TTC549 (cell line): ENCODE measurements around the gene MAP7.

Experiments used
- FAIRE-seq: peaks from 2 replicates; lab custom pipeline; 2012; peaks lifted over from hg19 to GRCh38; lab: Jason Lieb, UNC

Gene MAP7

DNA sequence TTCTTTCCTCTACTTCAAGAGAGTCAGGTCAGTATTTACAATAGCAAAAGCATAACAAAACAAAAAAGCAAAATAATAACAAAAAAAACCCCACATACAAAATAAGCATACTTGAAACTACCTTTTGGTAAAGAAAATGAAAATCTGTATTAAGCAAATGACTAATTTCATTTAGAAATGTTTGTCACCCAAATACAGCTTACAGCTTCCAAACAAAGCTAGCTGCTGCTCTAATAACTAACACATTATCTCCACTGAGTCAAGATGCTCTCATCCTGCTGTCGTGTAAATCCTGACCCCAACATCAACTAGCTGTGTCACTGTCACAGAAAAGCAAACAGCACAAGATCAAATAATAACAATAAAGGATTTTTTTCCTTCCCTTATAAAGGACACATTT, 21.7 kb downstream of the MAP7 start:
- no peak for FAIRE-seq

DNA sequence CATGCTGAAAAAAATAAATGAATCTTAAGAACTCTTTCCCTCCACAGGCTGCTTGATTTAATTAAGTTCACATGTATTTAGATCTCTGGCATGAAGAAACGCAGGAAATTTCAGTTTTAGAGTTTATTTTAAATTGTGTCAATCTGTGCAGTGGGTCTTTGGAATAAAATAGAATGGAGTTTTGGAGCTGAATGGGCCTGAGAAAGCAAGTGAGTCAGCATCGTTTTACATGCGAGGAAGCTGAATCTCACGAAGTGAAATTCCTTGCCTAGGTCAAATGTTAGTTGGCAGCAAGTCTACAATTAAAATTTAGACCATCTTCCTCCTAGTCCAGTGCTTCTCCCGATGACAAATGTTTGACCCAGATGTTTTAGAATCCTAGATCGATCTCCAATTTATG, 22.4 kb downstream of the MAP7 start:
- no peak for FAIRE-seq

- FAIRE-seq, result no peak
These were observed 23.3 kb downstream of the MAP7 start for GRCh38 chr6:136526937-136527336.

GRCh38 chr6:136526196-136526930, 23.9 kb downstream of the MAP7 start:
- no peak for FAIRE-seq

DNA sequence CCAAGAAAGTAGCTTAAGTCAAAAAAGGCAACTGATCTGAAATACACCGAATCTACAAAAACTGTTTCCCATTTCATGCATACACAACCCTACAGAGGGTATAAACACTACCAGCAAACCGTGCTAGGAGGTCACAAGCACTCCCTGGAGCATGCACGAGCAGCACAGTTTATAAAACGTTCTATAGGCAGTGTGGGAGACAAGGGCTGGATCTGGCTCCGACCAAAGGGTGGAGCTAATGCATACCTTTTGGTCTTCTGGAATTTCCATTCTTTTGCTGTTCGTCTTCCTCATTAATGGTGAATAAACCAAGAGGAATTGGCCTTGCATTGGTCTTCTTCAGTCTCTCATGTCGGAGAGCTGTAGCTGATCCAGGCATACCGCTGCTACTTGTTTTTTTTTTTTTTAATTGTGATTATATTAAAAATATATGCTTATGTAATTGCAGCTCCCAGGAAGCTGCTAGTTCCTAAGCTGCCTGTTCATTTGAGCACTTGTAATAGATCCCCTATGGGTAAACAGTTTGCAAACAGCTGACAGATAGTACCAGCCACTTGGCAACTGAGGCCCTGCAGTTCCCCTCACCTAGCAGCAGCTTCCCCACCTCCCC, 24.5 kb downstream of the MAP7 start:
- FAIRE-seq, result no peak

GRCh38 chr6:136524936-136525413, 25.2 kb downstream of the MAP7 start:
- FAIRE-seq, result no peak

DNA sequence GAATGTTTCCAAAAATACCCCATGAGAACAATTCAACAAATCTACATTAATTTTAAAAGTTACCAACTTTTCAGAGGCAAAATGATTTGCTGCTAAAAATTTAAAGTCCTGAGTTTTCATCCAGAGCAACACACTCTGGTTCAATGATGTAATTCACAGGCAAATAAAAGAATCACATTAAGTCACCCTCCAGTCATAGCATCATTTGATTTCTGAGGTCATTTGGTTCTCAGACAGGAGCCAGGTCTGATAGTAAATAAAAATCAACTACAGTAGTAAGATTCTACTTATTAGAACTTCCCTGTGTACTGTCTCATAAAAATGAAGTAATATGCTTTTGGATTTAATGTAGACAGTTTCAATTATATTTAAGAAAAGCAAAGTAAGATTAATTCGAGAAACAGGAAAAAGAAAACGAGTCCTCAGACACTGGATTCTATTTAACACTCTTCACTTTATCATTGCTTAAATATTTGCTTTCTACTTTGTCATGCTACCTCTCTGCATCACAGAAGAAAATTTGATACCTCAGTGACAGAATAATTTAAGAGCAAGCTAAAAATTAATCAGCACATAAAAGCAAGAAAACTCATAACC, 25.8 kb downstream of the MAP7 start:
- no peak for FAIRE-seq

DNA sequence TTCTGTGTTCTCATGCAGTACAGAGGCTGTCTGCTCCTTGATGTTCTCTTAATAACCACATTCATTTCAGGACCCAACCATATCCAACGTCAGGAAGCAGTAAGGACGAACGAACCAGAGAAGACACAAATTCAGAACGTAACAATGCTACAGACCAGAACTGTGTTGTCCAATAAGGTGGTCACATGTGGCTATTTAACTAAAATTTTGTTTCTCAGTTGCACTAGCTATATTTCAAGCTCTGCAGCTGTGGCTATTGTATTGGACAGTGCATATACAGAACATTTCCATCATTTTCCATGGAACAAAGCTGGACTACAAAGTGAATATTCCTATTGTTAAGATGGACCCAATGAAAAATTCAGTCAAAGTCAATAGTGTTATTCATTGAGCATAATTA, 27.0 kb downstream of the MAP7 start:
- FAIRE-seq, result no peak

GRCh38 chr6:136522636-136523035, 27.6 kb downstream of the MAP7 start:
- FAIRE-seq, result no peak

DNA sequence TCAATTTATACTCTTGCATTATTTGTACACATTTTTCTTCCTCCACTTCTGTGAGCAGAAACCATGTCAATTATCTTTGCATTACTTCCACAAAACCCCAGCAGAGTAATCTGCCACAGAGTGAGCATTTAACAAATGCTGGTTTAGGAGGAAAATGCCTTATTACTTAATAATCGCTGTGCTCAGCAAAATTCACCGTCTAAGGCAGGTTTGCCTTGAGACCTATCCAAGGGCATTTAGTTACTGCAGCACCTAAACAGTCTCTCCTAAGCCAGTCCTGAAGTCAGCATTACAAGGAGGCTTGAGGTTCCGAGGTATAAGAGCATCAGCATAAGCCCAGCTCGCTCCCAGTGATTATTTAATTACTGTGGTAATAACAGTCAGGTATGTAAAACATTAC, 28.3 kb downstream of the MAP7 start:
- FAIRE-seq, result no peak

- no peak for FAIRE-seq
These were observed 28.8 kb downstream of the MAP7 start for GRCh38 chr6:136521427-136521826.

DNA sequence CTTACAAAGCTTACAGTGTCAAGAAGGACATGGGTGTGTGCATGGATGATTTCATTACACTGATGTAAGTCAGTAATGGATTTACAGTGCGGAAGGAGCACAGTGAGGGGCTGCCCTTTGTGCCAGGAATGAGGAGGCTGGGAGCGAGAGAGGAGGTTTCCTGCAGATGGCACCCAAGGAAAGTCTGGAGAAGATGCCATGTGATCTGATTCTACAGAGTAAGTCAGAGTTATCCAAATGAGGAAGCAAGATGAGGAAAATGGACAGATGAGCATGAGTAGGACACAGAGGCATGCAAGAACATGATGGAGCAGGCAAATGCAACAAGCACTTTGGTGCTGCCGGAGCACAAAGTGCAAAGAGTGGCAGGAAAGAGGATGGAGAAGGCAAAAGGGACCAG, 29.7 kb downstream of the MAP7 start:
- FAIRE-seq, result no peak

GRCh38 chr6:136517582-136517981, 32.6 kb downstream of the MAP7 start:
- no peak for FAIRE-seq

DNA sequence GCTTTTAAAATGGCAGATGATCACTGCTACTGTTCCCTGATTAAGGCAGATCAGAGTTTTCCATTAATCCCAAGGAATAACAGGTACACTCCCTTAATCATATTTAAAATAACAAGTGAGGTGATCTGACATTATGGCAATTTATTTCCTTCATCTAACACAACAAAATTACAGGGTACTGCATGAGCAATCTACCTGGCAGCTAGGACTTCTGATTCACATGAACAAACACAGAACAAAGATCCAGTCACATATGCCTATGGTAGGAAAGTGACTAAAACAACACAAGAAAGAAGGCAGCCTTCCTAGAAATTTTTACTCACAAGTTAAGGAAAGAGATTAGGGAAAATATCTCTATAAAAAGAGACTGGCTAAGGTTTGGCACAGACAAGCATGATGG, 33.2 kb downstream of the MAP7 start:
- FAIRE-seq, result no peak

- no peak for FAIRE-seq
These were observed 35.6 kb downstream of the MAP7 start for GRCh38 chr6:136514591-136514990.

- no peak for FAIRE-seq
These were observed 38.3 kb downstream of the MAP7 start for GRCh38 chr6:136511926-136512325.

DNA sequence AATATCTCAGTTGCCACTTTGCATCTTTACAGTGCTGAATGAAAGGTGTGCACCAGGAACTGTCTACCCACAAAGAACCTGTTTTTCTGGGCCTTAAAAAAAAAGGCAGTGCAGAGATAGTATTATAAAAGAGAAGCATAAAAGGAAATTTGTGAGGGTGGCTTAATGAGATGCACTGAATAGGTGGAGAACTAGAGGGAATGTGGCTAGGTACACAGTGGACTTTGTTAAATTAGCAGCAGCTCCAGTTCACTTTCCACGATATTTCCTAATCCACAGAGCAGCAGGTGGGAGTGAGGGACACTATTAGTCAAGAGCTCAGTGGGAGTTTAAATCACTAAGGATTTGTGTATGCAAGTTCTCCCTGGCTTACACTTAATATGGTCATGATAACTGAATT, 38.8 kb downstream of the MAP7 start:
- no peak for FAIRE-seq

GRCh38 chr6:136510782-136511181, 39.4 kb downstream of the MAP7 start:
- FAIRE-seq, result no peak

- FAIRE-seq, result no peak
These were observed 39.9 kb downstream of the MAP7 start for GRCh38 chr6:136510299-136510698.

- FAIRE-seq, result no peak
These were observed 41.4 kb downstream of the MAP7 start for GRCh38 chr6:136508725-136509392.

- no peak for FAIRE-seq
These were observed 44.0 kb downstream of the MAP7 start for GRCh38 chr6:136506124-136506799.

DNA sequence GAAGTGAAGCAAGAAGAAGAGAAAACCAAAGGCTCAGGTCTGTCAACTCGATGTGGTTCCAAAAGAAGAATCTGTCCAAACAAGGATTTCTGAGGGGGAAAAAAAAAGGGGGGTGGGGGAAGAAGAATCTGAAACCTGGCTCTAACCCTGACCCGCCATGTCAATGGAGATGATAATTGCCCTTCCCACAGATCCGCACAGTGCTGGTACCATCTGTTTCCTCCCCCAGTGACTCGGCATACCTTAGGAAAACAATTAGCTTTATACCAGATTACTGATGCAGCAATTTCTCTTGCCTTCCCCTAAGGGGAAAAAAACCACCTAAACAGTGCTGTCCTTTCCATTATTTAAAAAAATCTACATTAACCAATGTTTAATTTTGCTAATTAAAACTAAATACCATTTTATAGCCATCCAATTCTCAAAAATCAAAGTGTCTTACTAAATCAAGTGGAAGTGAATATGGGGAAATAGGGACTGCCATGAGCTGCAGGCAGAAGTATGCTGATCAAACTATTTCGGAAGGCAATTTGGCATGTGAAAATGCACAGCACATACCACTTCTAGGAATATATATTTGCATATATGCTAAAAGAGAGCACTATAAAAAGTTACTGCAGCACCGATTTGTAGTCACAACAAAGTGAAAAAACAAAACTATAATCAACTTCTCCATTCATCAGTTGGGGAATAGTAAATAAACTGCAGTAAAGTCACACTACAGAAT, 46.8 kb downstream of the MAP7 start:
- FAIRE-seq, result no peak
